C1 segment of cervical spinal cord (tissue), 14 donors: ENCODE data around the gene SLITRK5.

Experiments used
- DNase-seq, 14 donors: peaks; one replicate each; lab custom pipeline; 2025; lab: John Stamatoyannopoulos, UW

SLITRK5 gene

DNA sequence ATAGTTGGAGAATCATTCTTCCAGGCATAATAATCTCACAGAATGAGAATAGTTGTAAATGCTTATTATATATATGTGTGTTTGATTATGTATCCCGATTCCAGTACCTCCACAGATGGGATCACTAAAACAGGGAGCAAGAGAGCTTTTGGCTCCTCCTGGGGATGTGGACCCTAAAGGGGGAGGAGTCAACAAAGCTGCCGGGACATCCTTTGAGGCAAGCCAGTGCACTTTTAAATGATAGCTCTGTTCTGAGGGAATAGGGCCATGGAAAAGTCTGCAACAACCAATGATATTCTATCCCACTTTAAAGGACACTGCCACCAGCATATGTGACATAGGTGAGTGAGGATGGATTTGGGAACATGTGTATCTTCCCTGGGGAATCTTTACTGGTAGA, 40.8 kb downstream of the SLITRK5 start:
- no peak for DNase-seq
